Spleen (tissue), 11 donors: ENCODE data around the gene PLA2G2D. TPM values are rescaled to one million over a fixed set of nuclear protein-coding genes. Genes with fewer than 3 reads are reported as not detected.

Experiments
- DNase-seq: peaks from one replicate; pipeline ENCODE4 v3.0.0-alpha.2; 2020
- H3K27ac ChIP-seq, 8 donors: fragments of 200-600 bp; sonication (generic) in 7 of 8; 1 replicate in 4 of 8; 2 replicates in 4 of 8; pipeline versions ENCODE4 v1.5.0 to v1.8.0; 2016 to 2021; ENCODE audit warnings: inconsistent platforms in 4 of 8, mild to moderate bottlenecking in 4 of 8, moderate library complexity in 1 of 8
- H3K27me3 ChIP-seq, 7 donors: fragments of 200-600 bp; sonication (generic) in 6 of 7; replicated peaks in 1 of 7; 1 replicate in 4 of 7; 2 replicates in 3 of 7; pipeline versions ENCODE4 v1.5.0 to v1.8.0; 2016 to 2021; ENCODE audit warnings: inconsistent platforms in 3 of 7, mild to moderate bottlenecking in 1 of 7
- H3K36me3 ChIP-seq, 6 donors: fragments of 200-600 bp; sonication (generic) in 5 of 6; 1 replicate in 4 of 6; 2 replicates in 2 of 6; pipeline versions ENCODE4 v1.5.0 to v1.8.0; 2016 to 2021; ENCODE audit warnings: inconsistent platforms in 2 of 6
- H3K4me1 ChIP-seq, 6 donors: fragments of 200-600 bp; sonication (generic) in 5 of 6; 1 replicate in 3 of 6; 2 replicates in 3 of 6; pipeline versions ENCODE4 v1.5.0 to v1.8.0; 2016 to 2021; ENCODE audit warnings: inconsistent platforms in 3 of 6
- H3K4me3 ChIP-seq, 8 donors: fragments of 200-600 bp; sonication (generic) in 7 of 8; 1 replicate in 4 of 8; 2 replicates in 4 of 8; pipeline versions ENCODE4 v1.5.0 to v1.8.0; 2016 to 2021; ENCODE audit warnings: inconsistent platforms in 4 of 8, mild to moderate bottlenecking in 4 of 8, moderate library complexity in 2 of 8
- H3K9me3 ChIP-seq, 8 donors: fragments of 200-600 bp; sonication (generic) in 7 of 8; 1 replicate in 4 of 8; 2 replicates in 4 of 8; pipeline versions ENCODE4 v1.5.0 to v1.8.0; 2016 to 2021; ENCODE audit warnings: inconsistent platforms in 4 of 8
- POLR2A ChIP-seq, 3 donors: fragments of 450-650 bp; IDR thresholded peaks; one replicate each; pipeline ENCODE4 v1.5.1; 2017; ENCODE audit warnings: antibody characterized with exemption in 3 of 3, mild to moderate bottlenecking in 1 of 3
- POLR2AphosphoS5 ChIP-seq, 3 donors: sonication (generic); formaldehyde crosslinking; IDR thresholded peaks; one replicate each; pipeline ENCODE4 v1.5.1; 2017; ENCODE audit warnings: antibody characterized with exemption in 3 of 3
- WGBS, 5 donors: extraction: QIAGEN DNeasy Blood & Tissue Kit in 3 of 5; methylation state at CpG; one replicate each; pipeline versions ENCODE4 v1.1.5 to v1.1.7; 2013 to 2018; 5-methylcytosine and 5-hydroxymethylcytosine counted together
- intact Hi-C: fragments of 100-400 bp; cut with DNase I; formaldehyde crosslinking; loops from one replicate; pipeline ENCODE4 v1.15.0; 2023; ENCODE audit warnings: low total_unique reads
- polyA plus RNA-seq, 3 donors: library from polyadenylated mRNA; stranded (reverse); fragments of 200-250 nt; gene quantifications; one replicate each; pipeline ENCODE4 v1.2.1, GENCODE V29; 2013
- total RNA-seq, 7 donors: library from RNA; depleted of rRNA in 3 of 7; stranded (reverse); fragments of >200 nt in 3 of 7; fragmentation: NEBNext Ultra II Directional in 4 of 7; extraction: Animal tissue kit (Norgen Biotek cat#: 25700) in 4 of 7; gene quantifications; one replicate each; pipeline versions ENCODE4 v1.1.0 to v1.2.1, GENCODE V29; 2016 to 2021
- TF ChIP-seq, protein P1 (sequence below), 11 experiments: fragments of 200-600 bp in 7 of 11; fragments of 450-650 bp in 4 of 11; sonication (generic) in 4 of 11; IDR thresholded peaks in 8 of 11; conservative IDR thresholded peaks in 3 of 11; 1 replicate in 7 of 11; 2 replicates in 4 of 11; pipeline versions ENCODE4 v1.4.0 to v1.8.0; 2016 to 2021; ENCODE audit warnings: antibody characterized with exemption in 11 of 11, inconsistent platforms in 4 of 11, mild to moderate bottlenecking in 1 of 11
- donor health status: healthy with polysubstance abuse.
- donor health status: DM: no; HTN: no; CAD: no; lungs with moderate emphysema.
- donor health status: DM: no; HTN: no; CAD: no.
- donor health status: Bipolar disorder and iron deficiency.
- donor health status: healthy.
- donor health status: DM: no; HTN: no; CAD: no.
- donor health status: DM: yes; HTN: yes; CAD: no.

Gene PLA2G2D
- total and polyA plus RNA-seq, 10 donors = 0.92 to 28.7 (median 7.3) TPM

DNA sequence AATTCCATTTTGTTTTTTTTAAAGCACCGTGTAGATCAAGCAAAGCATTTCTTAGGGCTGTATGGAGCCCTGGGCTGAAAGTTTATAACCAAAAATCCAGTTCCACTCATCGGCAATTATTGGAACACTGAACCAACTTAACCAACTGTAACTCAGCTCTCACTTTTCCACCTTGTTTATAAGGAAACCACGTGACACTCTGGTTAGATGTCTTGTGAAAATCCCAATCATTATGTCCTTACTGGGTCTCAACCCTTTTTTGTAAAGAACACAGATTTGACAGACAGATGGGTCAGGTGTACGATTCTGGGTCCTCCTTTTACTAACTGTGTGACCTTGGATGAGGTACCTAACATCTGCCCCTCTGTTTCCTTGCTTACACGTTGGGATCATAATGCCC lies 43.1 kb downstream of the PLA2G2D start:
- intact Hi-C loops = no loop called here
- WGBS, 5 donors = 64 to 81% (median 75%) methylated on average over 5 of the region's 5 CpGs
- TF ChIP-seq POLR2A (IDR thresholded peaks at IDR 0.05) = no peak
- TF ChIP-seq, protein P1, sequence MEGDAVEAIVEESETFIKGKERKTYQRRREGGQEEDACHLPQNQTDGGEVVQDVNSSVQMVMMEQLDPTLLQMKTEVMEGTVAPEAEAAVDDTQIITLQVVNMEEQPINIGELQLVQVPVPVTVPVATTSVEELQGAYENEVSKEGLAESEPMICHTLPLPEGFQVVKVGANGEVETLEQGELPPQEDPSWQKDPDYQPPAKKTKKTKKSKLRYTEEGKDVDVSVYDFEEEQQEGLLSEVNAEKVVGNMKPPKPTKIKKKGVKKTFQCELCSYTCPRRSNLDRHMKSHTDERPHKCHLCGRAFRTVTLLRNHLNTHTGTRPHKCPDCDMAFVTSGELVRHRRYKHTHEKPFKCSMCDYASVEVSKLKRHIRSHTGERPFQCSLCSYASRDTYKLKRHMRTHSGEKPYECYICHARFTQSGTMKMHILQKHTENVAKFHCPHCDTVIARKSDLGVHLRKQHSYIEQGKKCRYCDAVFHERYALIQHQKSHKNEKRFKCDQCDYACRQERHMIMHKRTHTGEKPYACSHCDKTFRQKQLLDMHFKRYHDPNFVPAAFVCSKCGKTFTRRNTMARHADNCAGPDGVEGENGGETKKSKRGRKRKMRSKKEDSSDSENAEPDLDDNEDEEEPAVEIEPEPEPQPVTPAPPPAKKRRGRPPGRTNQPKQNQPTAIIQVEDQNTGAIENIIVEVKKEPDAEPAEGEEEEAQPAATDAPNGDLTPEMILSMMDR (IDR thresholded peaks at IDR 0.05 in 8 of 11, conservative IDR thresholded peaks at IDR 0.05 in 3 of 11) = no peak
- no peak for TF ChIP-seq POLR2AphosphoS5 (IDR thresholded peaks at IDR 0.05)
- H3K9me3 ChIP-seq = no peaks in the 10 kb centered on the region
- no peak overlapping the region for H3K4me3 ChIP-seq
- no peaks in the 10 kb centered on the region for H3K36me3 ChIP-seq
- peaks cover 6 to 79% (median 39%) of the 10 kb centered on the region in 6 donors for H3K4me1 ChIP-seq
- peaks cover 0 to 19% (median 0%) of the 10 kb centered on the region in 7 donors for H3K27me3 ChIP-seq
- no peak for DNase-seq
- H3K27ac ChIP-seq = no peak overlapping the region

DNA sequence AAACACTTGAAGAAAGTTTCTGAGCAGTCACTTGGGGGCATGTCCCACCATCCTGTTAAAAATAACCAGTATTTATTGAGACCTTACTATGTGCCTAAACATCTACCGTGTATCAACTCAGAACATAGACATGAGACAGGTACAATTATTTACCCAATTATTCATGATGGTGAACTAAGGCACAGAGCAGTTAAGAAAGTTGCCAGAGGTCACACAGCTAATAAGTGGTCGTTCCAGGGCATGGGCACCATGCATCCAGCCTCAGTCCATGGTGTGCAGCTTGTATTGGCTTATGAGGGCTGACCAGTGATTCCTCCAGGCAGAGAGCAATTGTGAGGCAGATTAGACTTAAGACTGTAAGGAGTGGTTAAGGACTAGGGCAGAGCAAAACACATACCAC lies 44.0 kb downstream of the PLA2G2D start:
- no peak overlapping the region for H3K4me3 ChIP-seq
- no peak overlapping the region for H3K27ac ChIP-seq
- intact Hi-C loops = no loop called here
- WGBS, 5 donors = 67 to 97% (median 93%) methylated on average over 2 of the region's 2 CpGs
- DNase-seq = no peak
- H3K27me3 ChIP-seq = peaks cover 0 to 11% (median 0%) of the 10 kb centered on the region in 7 donors
- no peaks in the 10 kb centered on the region for H3K9me3 ChIP-seq
- no peaks in the 10 kb centered on the region for H3K36me3 ChIP-seq
- peaks cover 0 to 70% (median 30%) of the 10 kb centered on the region in 6 donors for H3K4me1 ChIP-seq
- TF ChIP-seq POLR2A (IDR thresholded peaks at IDR 0.05) (no peak), POLR2AphosphoS5 (IDR thresholded peaks at IDR 0.05) (no peak)
- TF ChIP-seq, protein P1 (IDR thresholded peaks at IDR 0.05 in 8 of 11, conservative IDR thresholded peaks at IDR 0.05 in 3 of 11) = no peak

DNA sequence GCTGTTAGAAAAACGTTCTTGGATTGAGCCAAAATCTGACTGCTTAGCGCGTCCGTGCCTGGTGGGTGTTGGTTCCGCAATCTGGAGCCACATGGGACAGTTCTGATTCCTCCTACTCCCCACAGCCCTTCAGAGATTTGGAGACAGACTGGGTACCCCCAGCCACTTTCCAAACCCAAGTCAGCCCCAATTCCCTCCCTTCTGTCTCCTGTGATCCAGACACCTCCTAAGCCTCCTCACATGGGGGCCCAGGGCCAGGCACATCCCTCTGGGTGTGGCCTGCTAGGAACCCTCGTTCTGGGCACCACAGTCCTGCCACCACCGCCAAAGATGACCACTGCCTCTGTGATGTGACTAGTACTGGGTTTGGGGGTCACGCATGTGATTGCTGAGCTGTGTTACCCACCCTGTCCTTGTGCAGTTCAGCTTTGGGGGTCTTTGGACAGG lies 44.6 kb downstream of the PLA2G2D start:
- 51 to 81% (median 77%) methylated on average over 7 to 8 of the region's 8 CpGs for WGBS, 5 donors
- H3K4me3 ChIP-seq = no peak overlapping the region
- H3K27me3 ChIP-seq = peaks cover 0 to 6% (median 0%) of the 10 kb centered on the region in 7 donors
- H3K4me1 ChIP-seq = peaks cover 0 to 70% (median 25%) of the 10 kb centered on the region in 6 donors
- peak overlapping the region in 1 of 8 donors; percentile 9 for H3K27ac ChIP-seq
- no peaks in the 10 kb centered on the region for H3K9me3 ChIP-seq
- intact Hi-C loops = no loop called here
- no peak for TF ChIP-seq POLR2AphosphoS5 (IDR thresholded peaks at IDR 0.05)
- no peak for TF ChIP-seq POLR2A (IDR thresholded peaks at IDR 0.05)
- TF ChIP-seq, protein P1 (IDR thresholded peaks at IDR 0.05 in 8 of 11, conservative IDR thresholded peaks at IDR 0.05 in 3 of 11) = no peak
- H3K36me3 ChIP-seq = no peaks in the 10 kb centered on the region
- DNase-seq = no peak

DNA sequence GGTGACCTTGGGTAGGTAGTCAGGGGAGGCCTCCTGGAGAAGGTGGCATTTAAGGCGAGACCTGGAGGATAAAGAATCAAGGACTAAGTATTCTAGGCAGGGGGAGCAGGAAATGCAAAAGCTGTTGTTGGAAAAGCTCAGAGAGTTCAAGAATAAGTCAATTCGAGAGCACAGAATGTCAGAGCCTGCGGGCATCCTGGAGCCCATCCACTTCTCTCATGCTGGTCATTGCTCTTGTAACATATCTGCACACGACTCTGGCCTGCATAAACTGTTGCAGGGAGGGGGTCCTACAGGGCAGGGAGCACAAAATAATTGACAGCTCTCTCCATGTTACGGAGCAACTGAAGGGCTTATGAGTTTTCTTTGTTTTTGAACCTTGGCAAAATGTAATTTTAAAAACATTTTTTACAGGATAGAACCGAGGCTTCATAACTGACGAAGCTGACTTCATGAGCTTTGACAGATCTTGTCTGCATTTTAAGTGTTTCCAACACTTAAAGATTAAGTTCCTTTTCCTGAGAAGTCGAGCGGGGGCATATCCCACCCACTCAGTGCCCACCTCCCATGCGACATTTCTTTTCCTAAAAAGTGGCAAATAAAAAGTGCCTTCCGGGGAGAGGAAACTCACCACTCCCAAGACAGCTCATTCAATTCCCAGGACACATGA lies 45.1 kb downstream of the PLA2G2D start:
- Histone ChIP-seq H3K4me1 (peaks cover 0 to 66% (median 25%) of the 10 kb centered on the region in 6 donors), H3K9me3 (no peaks in the 10 kb centered on the region), H3K27ac (peak overlapping the region in 1 of 8 donors; percentile 9), H3K4me3 (no peak overlapping the region), H3K27me3 (peaks cover 0 to under 1% (median 0%) of the 10 kb centered on the region in 7 donors), H3K36me3 (no peaks in the 10 kb centered on the region)
- TF ChIP-seq, protein P1 (IDR thresholded peaks at IDR 0.05 in 8 of 11, conservative IDR thresholded peaks at IDR 0.05 in 3 of 11) = no peak
- TF ChIP-seq POLR2AphosphoS5 (IDR thresholded peaks at IDR 0.05) = no peak
- TF ChIP-seq POLR2A (IDR thresholded peaks at IDR 0.05) = no peak
- 57 to 76% (median 68%) methylated on average over 11 of the region's 11 CpGs for WGBS, 5 donors
- intact Hi-C loops = no loop called here
- no peak for DNase-seq
